Measurements from ENCODE around the gene SHISAL2B.
"Not testable (repeated sequence)": the region's sequence is repeated elsewhere in the genome, so short reads cannot be mapped to it uniquely, and the experiment has no call there.

The SHISAL2B gene

GRCh38 chr5:64690417-64691151, at the start of gene SHISAL2B:
SHISAL2B (plus strand) TSS chr5:64690503; CDS start chr5:64690624, 121 bp downstream.
- DNase-seq (ENCODE audit: low spot score), result no peak

- no peak for DNase-seq (ENCODE audit: low spot score)
These were observed 45.5 kb upstream of the SHISAL2B start for GRCh38 chr5:64644831-64645230.

DNA sequence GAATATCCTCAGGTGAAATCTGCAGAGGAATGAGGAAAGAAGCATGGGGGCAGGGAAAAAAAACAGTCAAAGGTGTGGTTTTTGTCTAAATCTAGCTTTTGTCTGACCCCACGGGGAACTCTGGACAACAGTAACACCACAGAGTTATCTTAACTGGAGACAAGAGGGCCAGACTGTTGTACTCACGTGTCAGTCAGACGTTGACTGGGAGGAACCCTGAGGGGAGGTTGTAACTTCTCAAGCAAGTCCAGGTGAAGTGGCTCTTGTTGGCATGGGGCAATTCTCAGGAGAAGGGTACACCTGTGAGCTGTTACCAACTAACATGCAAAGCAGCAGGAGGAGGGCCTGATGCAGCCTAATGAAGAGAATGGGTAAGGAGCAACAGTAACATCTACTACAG, 44.1 kb upstream of the SHISAL2B start:
- no peak for DNase-seq (ENCODE audit: low spot score)

DNA sequence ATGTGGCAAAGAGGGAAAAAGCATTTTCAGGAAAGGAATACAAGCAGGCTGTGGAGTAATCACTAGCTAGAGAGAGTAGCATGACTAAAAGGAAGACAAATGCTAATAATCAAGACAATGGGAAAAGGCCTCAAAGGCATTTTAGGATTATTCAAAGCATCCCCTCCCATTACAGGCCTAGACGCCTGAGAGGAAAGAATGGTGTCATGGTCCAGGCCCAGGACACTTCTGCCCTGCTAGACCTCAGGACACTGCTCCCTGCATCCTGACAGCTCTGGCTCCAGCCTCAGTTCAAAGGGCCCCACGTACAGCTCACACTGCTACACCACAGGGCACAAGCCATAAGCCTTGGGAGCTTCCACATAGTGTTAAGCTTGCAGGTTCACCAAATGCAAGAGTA, 40.8 kb upstream of the SHISAL2B start:
- DNase-seq (ENCODE audit: low spot score), result no peak

GRCh38 chr5:64653766-64654560, 36.3 kb upstream of the SHISAL2B start:
- DNase-seq (ENCODE audit: low spot score), result no peak

DNA sequence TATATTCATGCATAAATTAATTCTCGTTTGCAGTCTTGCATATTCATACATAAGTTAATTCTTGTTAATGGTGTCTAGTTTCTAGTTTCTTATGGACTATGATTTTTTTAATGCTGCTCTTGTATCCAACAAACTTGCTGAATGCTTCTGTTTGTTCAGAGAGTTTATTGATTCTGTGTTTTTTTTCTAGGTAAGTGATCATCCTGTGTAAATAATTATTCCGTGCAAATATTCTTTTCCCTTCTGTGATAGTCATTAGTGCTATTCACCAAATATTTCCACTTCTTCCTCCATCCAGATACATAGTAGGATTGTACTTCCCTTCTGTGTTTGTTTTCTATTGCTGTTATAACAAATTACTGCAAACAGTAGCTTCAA, 35.8 kb upstream of the SHISAL2B start:
- no peak for DNase-seq (ENCODE audit: low spot score)

- no peak for DNase-seq (ENCODE audit: low spot score)
These were observed 34.7 kb upstream of the SHISAL2B start for GRCh38 chr5:64655596-64655995.

GRCh38 chr5:64659289-64659688, 31.0 kb upstream of the SHISAL2B start:
- no peak for DNase-seq (ENCODE audit: low spot score)

DNA sequence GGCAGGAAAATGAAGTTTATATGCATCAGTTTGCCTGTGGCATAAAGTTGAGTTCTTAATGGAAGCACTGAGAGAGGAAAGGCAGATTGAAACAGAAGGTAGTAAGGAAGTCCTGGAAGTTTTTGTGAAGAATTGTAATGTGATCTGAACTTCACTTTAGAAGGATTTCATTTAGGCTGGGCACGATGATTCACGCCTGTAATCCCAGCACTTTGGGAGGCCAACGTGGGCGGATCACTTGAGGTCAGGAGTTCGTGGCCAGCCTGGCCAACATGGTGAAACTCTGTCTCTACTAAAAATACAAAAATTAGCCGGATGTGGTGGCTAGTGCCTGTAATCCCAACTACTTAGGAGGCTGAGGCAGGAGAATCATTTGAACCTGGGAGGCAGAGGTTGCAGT, 27.1 kb upstream of the SHISAL2B start:
- DNase-seq (ENCODE audit: low spot score), result not testable (repeated sequence)

DNA sequence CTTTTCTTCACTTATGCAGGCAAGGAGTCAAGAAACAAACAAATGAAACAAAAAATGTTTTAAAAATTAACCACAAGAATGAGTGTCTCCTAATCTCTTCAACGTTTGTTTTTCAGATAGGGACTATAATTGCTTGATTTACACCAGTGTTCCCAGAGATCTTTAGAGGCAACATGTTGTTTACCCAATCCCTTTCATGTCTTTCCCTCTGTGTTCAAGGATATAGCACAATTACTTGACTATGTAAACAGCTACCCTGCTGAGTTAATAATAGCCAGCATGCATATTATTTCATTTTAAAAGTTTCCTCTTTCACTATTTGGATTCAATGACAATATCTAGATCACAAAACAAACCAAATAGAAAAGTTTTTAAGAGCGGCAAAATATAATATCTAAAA, 25.1 kb upstream of the SHISAL2B start:
- no peak for DNase-seq (ENCODE audit: low spot score)

DNA sequence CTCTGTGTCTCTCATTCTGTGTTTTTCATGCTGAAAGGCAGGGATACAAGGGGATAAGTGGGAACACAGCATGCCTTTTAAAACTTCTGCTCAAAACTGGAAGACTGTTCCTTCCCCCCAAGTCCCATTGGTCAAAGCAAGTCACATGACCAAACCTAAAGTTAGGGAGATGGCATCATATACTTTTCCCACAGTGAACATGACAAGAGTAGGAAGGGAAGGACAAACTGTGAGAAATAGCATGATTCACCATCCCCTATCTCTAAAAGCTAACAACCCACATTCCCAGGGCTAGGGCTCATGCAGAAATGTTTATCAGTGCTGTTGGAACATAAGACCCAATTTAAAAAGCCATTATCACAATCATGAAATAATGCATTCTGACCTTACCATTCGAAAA, 24.2 kb upstream of the SHISAL2B start:
- no peak for DNase-seq (ENCODE audit: low spot score)

DNA sequence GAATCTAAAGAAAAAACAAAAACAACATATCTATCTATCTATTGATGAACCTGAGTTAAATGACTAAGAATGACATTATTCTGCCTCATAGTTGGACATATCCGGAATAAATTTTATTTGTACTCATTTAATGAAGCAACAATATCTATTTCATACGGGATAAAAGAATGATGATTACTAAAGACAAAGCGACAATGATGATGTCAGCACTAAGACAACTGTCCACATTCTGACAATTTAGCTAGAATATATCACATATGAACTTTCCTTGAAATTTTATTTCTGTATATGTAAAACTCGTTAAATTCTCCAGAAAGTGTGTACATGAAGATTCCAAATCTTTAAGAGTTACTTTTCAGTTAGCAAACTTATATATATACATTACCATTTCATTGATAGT, 23.2 kb upstream of the SHISAL2B start:
- DNase-seq (ENCODE audit: low spot score), result no peak

GRCh38 chr5:64670277-64670676, 20.0 kb upstream of the SHISAL2B start:
- no peak for DNase-seq (ENCODE audit: low spot score)

DNA sequence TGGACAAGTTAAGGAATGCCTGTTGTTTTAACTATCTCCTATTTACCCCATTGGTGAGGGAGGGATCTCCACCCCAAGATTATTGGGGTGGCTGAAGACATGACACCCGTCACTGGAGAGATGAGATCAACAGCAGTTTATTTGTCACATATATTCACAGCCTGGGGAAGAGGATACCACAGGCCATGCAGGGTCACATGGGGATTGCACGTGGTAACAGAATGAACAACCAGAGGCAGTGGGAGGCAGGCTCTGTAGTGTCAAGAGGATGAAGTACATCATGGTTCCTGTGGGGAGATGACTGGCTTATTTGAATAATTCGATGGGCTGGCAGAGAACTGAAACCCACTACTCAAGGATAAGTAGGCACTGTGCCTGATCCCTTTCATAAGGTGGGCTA, 18.6 kb upstream of the SHISAL2B start:
- no peak for DNase-seq (ENCODE audit: low spot score)

GRCh38 chr5:64678374-64678773, 11.9 kb upstream of the SHISAL2B start:
- DNase-seq (ENCODE audit: low spot score), result no peak

DNA sequence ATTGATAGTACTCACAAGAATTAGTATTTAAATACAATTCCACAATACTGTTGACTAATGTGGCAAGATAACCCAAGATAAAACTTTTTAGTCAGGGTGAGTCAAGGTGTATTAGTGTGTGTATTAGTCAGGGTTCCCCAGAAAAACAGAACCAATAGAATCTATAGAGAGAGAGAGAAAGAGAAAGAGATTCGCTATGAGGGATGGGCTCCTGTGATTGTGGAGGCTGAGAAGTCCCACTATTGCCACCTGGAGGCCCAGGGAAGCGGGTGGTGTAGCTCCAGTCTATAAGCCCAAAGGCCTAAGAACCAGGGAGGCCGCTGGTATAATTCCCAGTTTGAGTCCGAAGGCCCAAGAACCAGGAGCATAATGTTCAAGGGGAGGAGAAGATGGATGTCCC, 10.0 kb upstream of the SHISAL2B start:
- DNase-seq (ENCODE audit: low spot score), result no peak

GRCh38 chr5:64682608-64683007, 7.7 kb upstream of the SHISAL2B start:
- DNase-seq (ENCODE audit: low spot score), result no peak

- no peak for DNase-seq (ENCODE audit: low spot score)
These were observed 4.4 kb upstream of the SHISAL2B start for GRCh38 chr5:64685866-64686265.

DNA sequence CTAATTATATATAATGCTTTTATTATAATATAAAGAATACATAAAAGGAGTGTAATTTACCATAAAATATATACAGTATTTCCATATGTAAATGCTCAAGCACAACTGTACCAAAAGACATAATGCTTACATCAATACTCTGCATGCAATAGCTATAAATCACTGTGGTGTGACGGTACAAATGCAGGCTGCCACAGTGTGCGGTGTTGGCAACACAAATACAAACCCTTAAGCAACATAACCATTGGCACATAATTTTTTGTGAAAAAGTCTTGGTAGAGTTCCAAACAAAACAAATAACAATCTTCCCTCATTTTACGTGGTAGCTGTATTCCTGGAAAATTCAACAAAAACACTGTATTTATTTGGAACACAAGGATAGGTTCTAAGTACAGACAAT, 1.9 kb upstream of the SHISAL2B start:
- DNase-seq (ENCODE audit: low spot score), result no peak

DNA sequence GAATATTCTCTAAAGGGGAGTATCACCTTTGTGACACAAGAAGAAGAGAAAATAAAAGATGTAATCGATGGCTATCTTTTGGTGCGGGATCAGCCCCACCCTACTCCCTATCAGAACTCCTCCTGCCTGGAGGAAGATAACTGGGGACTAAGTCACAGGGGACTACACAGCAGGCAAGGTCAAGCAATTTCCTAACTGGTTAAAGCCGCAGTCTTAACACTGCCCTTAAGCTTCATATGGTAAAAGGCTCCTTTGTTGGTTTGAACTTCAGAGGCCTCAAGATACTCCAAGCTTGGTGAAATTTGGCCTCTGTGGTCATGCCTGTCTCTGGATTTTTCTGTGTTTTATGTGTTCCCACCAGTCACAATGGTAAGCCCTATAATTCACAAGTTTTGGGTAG, 1.3 kb upstream of the SHISAL2B start:
- DNase-seq (ENCODE audit: low spot score), result no peak

DNA sequence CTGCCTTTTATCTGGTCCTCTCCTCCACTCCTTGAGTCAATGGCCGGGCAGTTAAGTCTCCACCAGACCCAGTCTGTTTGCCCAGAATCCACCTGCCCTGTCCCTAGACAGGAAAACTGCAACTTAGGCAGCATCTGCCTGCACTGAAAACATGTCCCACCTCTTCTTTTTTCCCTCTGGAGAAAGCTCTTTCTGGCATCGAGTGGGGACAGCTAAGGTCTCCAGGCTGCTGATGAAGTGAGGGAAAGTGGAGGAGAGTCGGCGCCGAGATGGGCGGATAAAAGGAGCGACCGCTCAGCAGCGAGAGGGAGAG, 243 bp upstream of the SHISAL2B start:
- DNase-seq (ENCODE audit: low spot score), result no peak

GRCh38 chr5:64691291-64691690, 988 bp downstream of the SHISAL2B start:
- no peak for DNase-seq (ENCODE audit: low spot score)

DNA sequence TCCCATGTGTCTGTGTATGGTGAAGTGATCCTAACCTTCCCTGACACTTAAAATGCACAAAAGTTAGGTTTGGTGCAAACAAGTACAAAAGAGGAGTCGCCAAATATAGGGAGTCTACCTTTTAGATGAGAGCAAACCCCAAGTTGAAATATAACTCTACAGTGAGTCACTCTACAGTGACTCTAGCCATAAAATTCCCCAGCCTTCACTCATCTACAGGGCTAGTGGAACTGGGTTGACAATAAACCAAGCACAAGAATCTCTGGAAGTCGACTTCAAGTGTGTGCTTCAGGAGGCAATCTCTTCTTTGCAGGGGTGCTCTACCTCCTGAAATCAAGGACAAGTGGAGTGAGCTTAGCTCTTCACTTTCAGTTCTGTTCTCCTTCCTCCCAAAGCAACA, 3.3 kb downstream of the SHISAL2B start:
- no peak for DNase-seq (ENCODE audit: low spot score)

- DNase-seq (ENCODE audit: low spot score), result not testable (repeated sequence)
These were observed 6.1 kb downstream of the SHISAL2B start for GRCh38 chr5:64696414-64696813.

All from left forelimb (tissue), 1 donor.